GM12865 (cell line): Measurements from ENCODE around the gene MNX1.

Source experiments
- DNase-seq: peaks from one replicate; pipeline ENCODE4 v3.0.0; 2010; ENCODE audit warnings: low read depth
- H3K4me3 ChIP-seq: 2 replicates; pipeline ENCODE4 v1.5.1; 2011; ENCODE audit warnings: mild to moderate bottlenecking, low read depth, low read length, control low read depth
- CTCF ChIP-seq: IDR thresholded peaks from 2 replicates; pipeline ENCODE4 v1.5.1; 2011; ENCODE audit warnings: low read length, control low read depth, low read depth, inconsistent platforms; ENCODE audit not compliant: insufficient read depth; ENCODE audit errors: missing control alignments

Gene MNX1

GRCh38 chr7:157010588-157011332 lies at the start of gene MNX1:
Gene MNX1, minus strand, starts transcription at chr7:157010663. Its CDS starts 313 bp downstream, at chr7:157010350.
- H3K4me3 ChIP-seq, result peak within 1 kb of the TSS; percentile 69
- peak; percentile 90 for DNase-seq
- TF ChIP-seq CTCF, result no peak

- H3K4me3 ChIP-seq, result no peak overlapping the region
- no peak for TF ChIP-seq CTCF
- DNase-seq, result no peak
These were observed 49.1 kb upstream of the MNX1 start for GRCh38 chr7:157059534-157059933.

GRCh38 chr7:157058701-157059100 lies 48.2 kb upstream of the MNX1 start:
- TF ChIP-seq CTCF, result no peak
- no peak for DNase-seq
- no peak overlapping the region for H3K4me3 ChIP-seq

GRCh38 chr7:157058068-157058467 lies 47.6 kb upstream of the MNX1 start:
- no peak for TF ChIP-seq CTCF
- no peak for DNase-seq
- H3K4me3 ChIP-seq, result no peak overlapping the region

GRCh38 chr7:157056957-157057902 lies 46.8 kb upstream of the MNX1 start:
- TF ChIP-seq CTCF, result no peak
- no peak overlapping the region for H3K4me3 ChIP-seq
- DNase-seq, result no peak

- DNase-seq, result no peak
- no peak for TF ChIP-seq CTCF
- H3K4me3 ChIP-seq, result no peak overlapping the region
These were observed 45.8 kb upstream of the MNX1 start for GRCh38 chr7:157056246-157056645.
